Adrenal gland (tissue), 5 donors: ENCODE measurements around the gene OGA.

Source experiments
- CTCF ChIP-seq, 6 experiments: fragments of 450-650 bp in 4 of 6; fragments of 200-600 bp in 2 of 6; sonication (generic) in 1 of 6; IDR thresholded peaks; 1 replicate in 5 of 6; 2 replicates in 1 of 6; pipeline versions ENCODE4 v1.5.1 to v1.8.0; 2016 to 2021; ENCODE audit warnings: antibody characterized with exemption in 6 of 6, mild to moderate bottlenecking in 2 of 6, moderate library complexity in 1 of 6
- POLR2A ChIP-seq, 2 donors: fragments of 450-650 bp; IDR thresholded peaks; one replicate each; pipeline ENCODE4 v1.6.1; 2017; ENCODE audit warnings: antibody characterized with exemption in 2 of 2, mild to moderate bottlenecking in 2 of 2, moderate library complexity in 1 of 2
- donor health status: DM: no; HTN: no; CAD: no.

- TF ChIP-seq CTCF (IDR thresholded peaks at IDR 0.05) (no peak), POLR2A (IDR thresholded peaks at IDR 0.05) (no peak)
Measured at GRCh38 chr10:101832325-101832771, 14.1 kb upstream of the OGA start.
